Right renal pelvis (tissue), 4 donors: ENCODE data around the gene KIF17. TPM values are rescaled to one million over a fixed set of nuclear protein-coding genes. Genes with fewer than 3 reads are reported as not detected.
"Not testable (repeated sequence)": the region's sequence is repeated elsewhere in the genome, so short reads cannot be mapped to it uniquely, and the experiment has no call there.

Source experiments
- DNase-seq, 4 donors: peaks; one replicate each; pipeline ENCODE4 v3.0.0-alpha.2; 2013; ENCODE audit warnings: low read depth in 4 of 4, low spot score in 3 of 4, missing footprints in 1 of 4
- polyA plus RNA-seq, 4 donors: library from polyadenylated mRNA; unstranded; fragments of 120-200 nt; gene quantifications; one replicate each; pipeline ENCODE4 v1.2.1, GENCODE V29; 2013; ENCODE audit not compliant: insufficient read length in 4 of 4

The KIF17 gene
- polyA plus RNA-seq, 4 donors = 2.1 to 5.6 (median 4.9) TPM

- DNase-seq = no peak
Observed at GRCh38 chr1:20695515-20695914, 22.3 kb downstream of the KIF17 start.

GRCh38 chr1:20693623-20694022 lies 24.2 kb downstream of the KIF17 start:
- no peak for DNase-seq

- DNase-seq = no peak
Observed at GRCh38 chr1:20691872-20692271, 25.9 kb downstream of the KIF17 start.

- DNase-seq = no peak
Observed at GRCh38 chr1:20689645-20690056, 28.2 kb downstream of the KIF17 start.

GRCh38 chr1:20686883-20687725 lies 30.7 kb downstream of the KIF17 start:
- DNase-seq = no peak

- no peak for DNase-seq
Observed at GRCh38 chr1:20685741-20686140, 32.1 kb downstream of the KIF17 start.

- DNase-seq = no peak
Observed at GRCh38 chr1:20685099-20685662, 32.6 kb downstream of the KIF17 start.

GRCh38 chr1:20684651-20685050 lies 33.2 kb downstream of the KIF17 start:
- DNase-seq = no peak

- no peak for DNase-seq
Observed at GRCh38 chr1:20684050-20684620, 33.7 kb downstream of the KIF17 start.

- DNase-seq = no peak
Observed at GRCh38 chr1:20683614-20684013, 34.2 kb downstream of the KIF17 start.

GRCh38 chr1:20682571-20683236 lies 35.1 kb downstream of the KIF17 start:
- no peak for DNase-seq

GRCh38 chr1:20681999-20682398 lies 35.8 kb downstream of the KIF17 start:
- DNase-seq = no peak

GRCh38 chr1:20680269-20680668 lies 37.5 kb downstream of the KIF17 start:
- DNase-seq = no peak

- no peak for DNase-seq
Observed at GRCh38 chr1:20678599-20678998, 39.2 kb downstream of the KIF17 start.

- not testable (repeated sequence) for DNase-seq
Observed at GRCh38 chr1:20673626-20674025, 44.2 kb downstream of the KIF17 start.

GRCh38 chr1:20672265-20672632 lies 45.6 kb downstream of the KIF17 start:
- no peak for DNase-seq

- no peak for DNase-seq
Observed at GRCh38 chr1:20670936-20671335, 46.9 kb downstream of the KIF17 start.

- DNase-seq = no peak
Observed at GRCh38 chr1:20668581-20668980, 49.2 kb downstream of the KIF17 start.

- no peak for DNase-seq
Observed at GRCh38 chr1:20666804-20667203, 51.0 kb downstream of the KIF17 start.

GRCh38 chr1:20666146-20666545 lies 51.7 kb downstream of the KIF17 start:
- no peak for DNase-seq

GRCh38 chr1:20665726-20666125 lies 52.1 kb downstream of the KIF17 start:
- DNase-seq = no peak
